Thoracic aorta (tissue), 2 donors: ENCODE results near the gene CRAMP1. TPM values are rescaled to one million over a fixed set of nuclear protein-coding genes. Genes with fewer than 3 reads are reported as not detected.

ENCODE experiments used
- ATAC-seq: fragments of 150-250 bp; one replicate; pipeline ENCODE4 v1.8.0; 2017; ENCODE audit warnings: low read depth; ENCODE audit not compliant: insufficient number of reproducible peaks, low FRiP score
- DNase-seq: peaks from one replicate; pipeline ENCODE4 v3.0.0-alpha.2; 2020; ENCODE audit warnings: low spot score
- H3K27ac ChIP-seq, 2 donors: fragments of 200-600 bp; sonication (generic); 1 replicate in 1 of 2; 2 replicates in 1 of 2; pipeline ENCODE4 v1.5.1; 2016; ENCODE audit warnings: mild to moderate bottlenecking in 2 of 2, moderate library complexity in 2 of 2
- H3K27me3 ChIP-seq: fragments of 200-600 bp; sonication (generic); replicated peaks from 2 replicates; pipeline ENCODE4 v1.6.0; 2016; ENCODE audit warnings: mild to moderate bottlenecking; ENCODE audit not compliant: insufficient read depth
- H3K36me3 ChIP-seq: fragments of 200-600 bp; sonication (generic); one replicate; pipeline ENCODE4 v1.5.1; 2016
- H3K4me1 ChIP-seq, 2 donors: fragments of 200-600 bp; sonication (generic); 1 replicate in 1 of 2; 2 replicates in 1 of 2; pipeline versions ENCODE4 v1.5.1 to v1.6.0; 2016; ENCODE audit warnings: low read depth in 2 of 2, mild to moderate bottlenecking in 1 of 2; ENCODE audit not compliant: control insufficient read depth in 1 of 2
- H3K4me3 ChIP-seq: fragments of 200-600 bp; sonication (generic); 2 replicates; pipeline ENCODE4 v1.5.1; 2016; ENCODE audit warnings: mild to moderate bottlenecking
- H3K9me3 ChIP-seq: fragments of 200-600 bp; sonication (generic); 2 replicates; pipeline ENCODE4 v1.5.1; 2016
- CTCF ChIP-seq: fragments of 200-600 bp; sonication (generic); IDR thresholded peaks from one replicate; pipeline ENCODE4 v1.5.1; 2019; ENCODE audit warnings: antibody characterized with exemption
- total RNA-seq, 2 donors: library from RNA; depleted of rRNA; stranded (reverse); fragments of >200 nt; gene quantifications; one replicate each; pipeline versions ENCODE4 v1.1.0 to v1.2.3, GENCODE V29; 2016

The CRAMP1 gene
- total RNA-seq, 2 donors from 2014 or later = 15.0 to 21.4 TPM

- H3K27ac ChIP-seq = no peak overlapping the region
- ATAC-seq = no peak
- H3K27me3 ChIP-seq = no peaks in the 10 kb centered on the region
- no peak for TF ChIP-seq CTCF
- no peaks in the 10 kb centered on the region for H3K9me3 ChIP-seq
- peaks cover 33% of the 10 kb centered on the region for H3K36me3 ChIP-seq
- DNase-seq = no peak
- H3K4me3 ChIP-seq = no peak overlapping the region
- no peaks in the 10 kb centered on the region for H3K4me1 ChIP-seq
Observed at GRCh38 chr16:1631931-1632637, 19.9 kb downstream of the CRAMP1 start.

GRCh38 chr16:1632638-1632970, 20.4 kb downstream of the CRAMP1 start:
- H3K27me3 ChIP-seq = no peaks in the 10 kb centered on the region
- no peak overlapping the region for H3K4me3 ChIP-seq
- DNase-seq (no peak), ATAC-seq (no peak)
- H3K36me3 ChIP-seq = peaks cover 35% of the 10 kb centered on the region
- no peaks in the 10 kb centered on the region for H3K4me1 ChIP-seq
- no peak overlapping the region for H3K27ac ChIP-seq
- no peak for TF ChIP-seq CTCF
- no peaks in the 10 kb centered on the region for H3K9me3 ChIP-seq

GRCh38 chr16:1633310-1633709, 21.1 kb downstream of the CRAMP1 start:
- TF ChIP-seq CTCF = no peak
- Histone ChIP-seq H3K9me3 (no peaks in the 10 kb centered on the region), H3K36me3 (peaks cover 42% of the 10 kb centered on the region), H3K27me3 (no peaks in the 10 kb centered on the region), H3K4me3 (no peak overlapping the region), H3K4me1 (no peaks in the 10 kb centered on the region), H3K27ac (no peak overlapping the region)
- DNase-seq (no peak), ATAC-seq (no peak)

GRCh38 chr16:1634541-1634940, 22.4 kb downstream of the CRAMP1 start:
- Histone ChIP-seq H3K9me3 (no peaks in the 10 kb centered on the region), H3K27me3 (no peaks in the 10 kb centered on the region), H3K4me1 (no peaks in the 10 kb centered on the region), H3K27ac (no peak overlapping the region), H3K4me3 (no peak overlapping the region), H3K36me3 (peaks cover 47% of the 10 kb centered on the region)
- ATAC-seq (no peak), DNase-seq (no peak)
- TF ChIP-seq CTCF = no peak

GRCh38 chr16:1635070-1635469, 22.9 kb downstream of the CRAMP1 start:
- Histone ChIP-seq H3K4me3 (no peak overlapping the region), H3K9me3 (no peaks in the 10 kb centered on the region), H3K27ac (no peak overlapping the region), H3K27me3 (no peaks in the 10 kb centered on the region), H3K4me1 (no peaks in the 10 kb centered on the region), H3K36me3 (peaks cover 47% of the 10 kb centered on the region)
- no peak for DNase-seq
- ATAC-seq = no peak
- no peak for TF ChIP-seq CTCF
